ENCODE data around the gene ADAT2. TPM values are rescaled to one million over a fixed set of nuclear protein-coding genes. Genes with fewer than 3 reads are reported as not detected.

Gene ADAT2
- total and polyA plus RNA-seq, 2 of the 8 experiments (the other 6 are each of a cell fraction or from before 2014, with no cell fraction given) = 4.3 to 11.8 TPM

GRCh38 chr6:143396497-143397226, 53.8 kb downstream of the ADAT2 start (continued):
- no peak for TF ChIP-seq CEBPB (IDR thresholded peaks at IDR 0.05; ENCODE audit: low read depth, low read length)
- TF ChIP-seq PHF8 (conservative IDR thresholded peaks at IDR 0.05; ENCODE audit: low read depth, low read length) = no peak
- TF ChIP-seq RAD21 (IDR thresholded peaks at IDR 0.05 in 1 of 2, conservative IDR thresholded peaks at IDR 0.05 in 1 of 2; ENCODE audit: low read depth in 2 of 2, low read length in 2 of 2) = no peak
- no peak for TF ChIP-seq BRCA1 (IDR thresholded peaks at IDR 0.05; ENCODE audit: low read depth, low read length)
